Measurements from ENCODE around the gene CPS1. TPM values are rescaled to one million over a fixed set of nuclear protein-coding genes. Genes with fewer than 3 reads are reported as not detected.

The CPS1 gene
- total and polyA plus RNA-seq, 2 donors (not counting 3 experiments of a cell fraction or from before 2014, with no cell fraction given): 0.18 to 0.53 TPM

- H3K4me1 ChIP-seq (ENCODE audit: control insufficient read depth, extremely low read depth, insufficient read depth, low read length): no peaks in the 10 kb centered on the region
- H3K9ac ChIP-seq (replicated peaks; ENCODE audit: extremely low read depth, insufficient read depth, low read length): no peak overlapping the region
- CTCF ChIA-PET: interaction anchor here (1.1 to 1.5 kb wide), 2 partner anchors 20 to 22 kb away, joined by 3 to 4 read pairs; no protein-coding TSS in a partner anchor
- no peaks in the 10 kb centered on the region for H3K9me1 ChIP-seq (replicated peaks; ENCODE audit: control insufficient read depth, extremely low read depth, insufficient read depth, low read length)
- intact Hi-C loops (cut with micrococcal nuclease): no loop called here
- TF ChIP-seq FOS (IDR thresholded peaks at IDR 0.05; ENCODE audit: borderline replicate concordance, insufficient read depth, low read length) (no peak), POLR2AphosphoS5 (IDR thresholded peaks at IDR 0.05; ENCODE audit: insufficient read depth, low read depth, low read length) (no peak), MYC (IDR thresholded peaks at IDR 0.05; ENCODE audit: low read depth, low read length) (no peak), JUN (IDR thresholded peaks at IDR 0.05; ENCODE audit: borderline replicate concordance, insufficient read depth, insufficient read length, low read depth) (no peak), EZH2 (IDR thresholded peaks at IDR 0.05; ENCODE audit: borderline replicate concordance, low read depth, low read length, severe bottlenecking) (no peak), POLR2A (IDR thresholded peaks at IDR 0.05; ENCODE audit: low read depth, low read length) (no peak), GATA2 (IDR thresholded peaks at IDR 0.05; ENCODE audit: insufficient read depth, insufficient read length, low read depth, low read length) (no peak), MAX (IDR thresholded peaks at IDR 0.05; ENCODE audit: insufficient read depth, insufficient read length) (no peak), CTCF (IDR thresholded peaks at IDR 0.05; ENCODE audit: extremely low read depth in 1 of 2, insufficient read depth in 1 of 2, low read depth in 1 of 2, low read length in 2 of 2) (no peak)
- FAIRE-seq (no peak), DNase-seq (ENCODE audit: low read depth, low spot score) (no peak)
- no peak overlapping the region for H2AFZ ChIP-seq (ENCODE audit: low read depth, low read length)
- POLR2A ChIA-PET: no interaction called here
- no TSS peak for BruUV-seq (replicated peaks)
- no peak overlapping the region for H3K4me2 ChIP-seq (ENCODE audit: insufficient read depth, low read length)
- H3K27me3 ChIP-seq (ENCODE audit: control insufficient read depth in 2 of 2, insufficient read depth in 2 of 2, low read length in 2 of 2): no peaks in the 10 kb centered on the region
- H3K27ac ChIP-seq (ENCODE audit: insufficient read depth, low read depth, low read length): no peak overlapping the region
- H3K9me3 ChIP-seq (replicated peaks; ENCODE audit: control insufficient read depth, insufficient read depth, low read length): no peaks in the 10 kb centered on the region
- H4K20me1 ChIP-seq (replicated peaks; ENCODE audit: control insufficient read depth, extremely low read depth, insufficient read depth, low read length): no peaks in the 10 kb centered on the region
- no peaks in the 10 kb centered on the region for H3K79me2 ChIP-seq (ENCODE audit: control insufficient read depth, insufficient read depth, low read length)
- no peak overlapping the region for H3K4me3 ChIP-seq (replicated peaks in 1 of 3; ENCODE audit: insufficient read depth in 1 of 3, low read depth in 1 of 3, low read length in 3 of 3)
- no peaks in the 10 kb centered on the region for H3K36me3 ChIP-seq (ENCODE audit: control insufficient read depth in 2 of 2, extremely low read depth in 1 of 2, insufficient read depth in 2 of 2, low read length in 2 of 2)
- dilution Hi-C loops (cut with MboI; ENCODE audit: extremely low pct_ligation_motif_present, low sequenced_read_pairs): no loop called here
These were observed 31.9 kb upstream of the CPS1 start for GRCh38 chr2:210524533-210524932.
